SH-SY5Y (cell line): Measurements from ENCODE around the gene HCRTR1.

Source experiments
- GATA2 ChIP-seq: IDR thresholded peaks from 2 replicates; pipeline ENCODE4 v1.6.1; 2011; ENCODE audit warnings: mild to moderate bottlenecking, low read depth, low read length
- GATA3 ChIP-seq: IDR thresholded peaks from 2 replicates; pipeline ENCODE4 v1.6.1; 2011; ENCODE audit warnings: low read depth, mild to moderate bottlenecking, low read length, moderate library complexity

DNA sequence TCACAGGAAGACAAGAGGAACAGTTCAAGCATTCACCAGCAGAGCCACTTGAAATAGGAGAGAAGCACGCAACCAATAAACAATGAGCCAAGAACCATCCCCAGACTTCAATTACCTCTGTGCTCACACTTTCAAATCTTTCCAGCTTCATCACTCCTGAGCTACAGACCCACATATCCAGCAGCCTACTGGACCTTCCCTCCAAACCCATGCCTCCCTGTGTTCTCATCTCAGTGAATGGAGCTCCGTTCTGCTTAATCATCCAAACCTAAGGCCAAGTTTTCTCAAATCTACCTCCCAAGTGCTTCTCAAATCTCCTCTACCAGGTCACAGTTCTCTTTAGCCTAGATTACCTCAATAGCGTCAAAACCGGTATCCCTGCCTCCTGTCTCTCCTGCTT is 23.5 kb downstream of the HCRTR1 start:
- TF ChIP-seq GATA2, result no peak
- TF ChIP-seq GATA3, result no peak
